Endometrium (tissue), 2 donors: ENCODE data around the gene EPB41L1.

Experiments
- FAIRE-seq: peaks from 2 replicates; lab custom pipeline; 2012; peaks lifted over from hg19 to GRCh38; lab: Jason Lieb, UNC
- donor health status: control.
- donor health status: control.

The EPB41L1 gene

DNA sequence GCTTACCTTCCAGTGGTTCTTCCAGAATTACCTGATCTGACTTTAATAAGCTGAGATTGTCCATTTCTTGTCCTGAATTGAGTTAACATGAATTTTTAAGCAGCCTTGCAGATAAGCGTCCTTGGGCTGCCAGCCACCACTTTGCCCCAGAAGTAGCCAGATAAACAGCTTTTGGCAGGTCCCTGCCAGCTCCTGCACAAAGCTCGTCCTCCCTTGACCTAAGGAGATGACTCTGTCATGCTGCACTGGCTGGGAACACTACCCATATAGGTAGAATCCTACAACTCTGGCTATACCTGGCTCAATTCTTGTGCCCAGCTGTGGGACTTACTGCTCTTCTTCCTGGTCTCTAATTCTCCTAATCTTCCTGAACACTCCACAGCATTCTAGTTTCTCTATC, 42.1 kb downstream of the EPB41L1 start:
- FAIRE-seq, result no peak

- FAIRE-seq, result no peak
These were observed 42.7 kb downstream of the EPB41L1 start for GRCh38 chr20:36197271-36197670.

DNA sequence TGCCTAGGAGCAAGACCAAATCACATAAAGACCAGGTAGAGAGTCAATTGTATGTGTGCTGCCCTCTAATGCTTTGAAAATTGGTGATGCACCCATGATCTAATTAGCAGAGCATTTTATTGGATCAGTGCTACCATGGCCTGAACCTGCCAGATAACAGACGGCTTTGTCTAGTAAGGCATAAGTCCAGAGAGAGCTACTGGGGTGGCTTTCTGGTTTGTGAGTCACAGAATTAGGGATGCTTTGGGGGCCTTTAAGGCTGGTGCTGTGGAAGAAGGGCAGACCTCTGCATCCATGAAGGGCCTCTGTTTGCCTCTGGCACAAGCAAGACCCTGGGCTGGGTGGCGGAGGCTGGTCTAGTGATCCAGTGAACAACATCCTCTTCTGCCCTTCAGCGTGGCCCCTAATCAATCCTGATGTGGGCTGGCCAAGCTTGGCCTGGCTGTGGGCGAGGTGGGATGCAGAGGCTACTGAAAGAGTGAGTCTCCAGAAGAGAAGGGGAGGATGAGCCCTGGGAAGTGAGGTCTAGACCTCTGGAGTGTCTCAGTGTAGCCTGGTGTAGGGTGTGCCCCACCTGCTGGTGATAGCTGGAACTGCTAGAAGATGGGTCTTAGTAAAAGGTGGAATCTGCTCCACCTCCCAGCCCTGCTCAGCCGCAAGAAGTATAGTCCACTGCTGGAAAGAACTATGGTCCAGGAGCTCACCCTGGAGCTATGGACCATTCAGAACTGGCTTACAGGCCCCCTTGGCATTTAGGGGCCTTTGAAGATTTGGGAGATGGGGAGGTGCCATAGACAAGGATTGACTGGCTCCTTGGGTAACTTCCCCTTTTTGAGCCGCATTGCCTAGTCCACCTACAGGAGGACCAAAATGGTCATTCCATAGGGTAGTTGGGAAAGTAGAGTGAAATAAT, 45.1 kb downstream of the EPB41L1 start:
- FAIRE-seq, result no peak

DNA sequence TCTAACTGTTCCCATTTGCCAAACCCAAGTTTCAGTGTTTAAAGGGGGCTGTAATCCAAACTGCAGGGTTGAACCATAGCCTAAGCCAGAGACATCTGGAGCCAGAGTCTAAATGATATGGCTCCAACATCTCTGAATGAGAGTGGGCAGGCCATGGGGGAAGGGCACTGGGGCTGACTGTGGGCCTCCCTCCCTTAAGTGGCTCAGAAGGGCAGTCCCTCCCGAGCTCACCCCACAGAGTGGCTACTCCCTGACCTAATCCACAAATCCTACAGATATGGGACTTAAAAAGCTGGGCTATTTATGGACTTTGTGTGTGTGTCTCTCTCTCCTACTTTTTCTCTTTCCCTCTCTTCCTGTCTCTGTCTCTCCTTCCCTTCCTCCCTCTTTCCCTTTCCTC, 45.9 kb downstream of the EPB41L1 start:
- FAIRE-seq, result no peak

- FAIRE-seq, result no peak
These were observed 46.7 kb downstream of the EPB41L1 start for GRCh38 chr20:36201198-36201597.

GRCh38 chr20:36202891-36203338, 48.4 kb downstream of the EPB41L1 start:
- FAIRE-seq, result no peak

DNA sequence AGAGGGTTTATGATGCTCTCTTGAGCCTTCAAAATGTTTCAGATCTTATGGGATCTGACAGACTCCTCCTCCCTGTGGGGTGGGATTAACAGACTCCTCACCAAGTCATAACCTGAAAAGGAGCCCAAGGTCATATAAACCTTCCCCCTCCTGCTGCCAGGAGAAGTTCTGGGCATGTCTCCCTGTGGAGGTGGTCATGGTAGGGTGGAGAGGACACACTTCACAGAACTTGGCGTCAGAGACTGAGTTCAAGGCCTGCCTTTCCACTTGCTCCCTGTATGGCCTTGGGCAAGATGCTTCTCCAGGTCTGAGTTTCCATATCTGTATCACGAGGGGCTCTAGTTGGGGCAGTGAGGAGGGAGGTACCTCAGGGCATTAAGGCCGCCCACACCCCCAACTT, 49.3 kb downstream of the EPB41L1 start:
- FAIRE-seq, result no peak

DNA sequence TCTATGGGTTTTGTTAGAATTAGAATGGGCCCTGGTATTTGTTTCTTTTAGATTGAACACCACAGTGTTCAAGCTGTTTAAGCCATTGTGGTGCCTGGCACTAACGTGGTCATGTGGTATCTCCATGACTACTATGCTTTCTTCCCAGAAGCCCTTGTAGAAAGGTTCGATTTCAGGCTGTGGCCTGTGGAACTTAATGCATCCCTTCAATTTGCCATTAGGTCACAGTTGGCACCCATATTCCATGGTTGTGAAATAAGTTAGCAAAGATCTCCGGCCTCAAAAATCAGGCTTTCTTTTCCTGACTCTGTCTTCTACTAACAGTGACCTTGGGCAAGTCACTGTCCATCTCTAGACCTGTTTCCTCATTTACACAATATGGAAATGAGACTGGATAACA, 50.5 kb downstream of the EPB41L1 start:
- no peak for FAIRE-seq

DNA sequence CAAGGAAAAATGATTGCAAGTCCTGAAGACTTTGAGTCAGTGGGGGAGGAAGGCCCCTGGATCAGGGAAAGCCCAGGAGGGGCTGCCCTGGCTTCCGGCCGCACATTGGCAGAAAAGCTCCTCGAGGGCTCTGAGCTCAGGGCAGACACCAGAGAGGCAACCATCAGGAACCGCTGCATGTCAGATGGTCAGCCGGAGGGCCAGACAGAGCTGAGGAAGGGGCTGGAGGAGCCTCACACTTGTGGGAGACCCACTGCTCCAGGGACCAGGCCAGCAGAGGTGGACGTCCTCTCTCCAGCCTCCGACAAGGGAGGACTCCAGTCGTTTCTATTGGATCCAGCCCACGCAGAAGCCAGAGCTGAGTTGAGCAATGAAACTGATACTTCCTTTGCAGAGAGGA, 51.5 kb downstream of the EPB41L1 start:
- no peak for FAIRE-seq

- no peak for FAIRE-seq
These were observed 52.1 kb downstream of the EPB41L1 start for GRCh38 chr20:36206641-36207040.

DNA sequence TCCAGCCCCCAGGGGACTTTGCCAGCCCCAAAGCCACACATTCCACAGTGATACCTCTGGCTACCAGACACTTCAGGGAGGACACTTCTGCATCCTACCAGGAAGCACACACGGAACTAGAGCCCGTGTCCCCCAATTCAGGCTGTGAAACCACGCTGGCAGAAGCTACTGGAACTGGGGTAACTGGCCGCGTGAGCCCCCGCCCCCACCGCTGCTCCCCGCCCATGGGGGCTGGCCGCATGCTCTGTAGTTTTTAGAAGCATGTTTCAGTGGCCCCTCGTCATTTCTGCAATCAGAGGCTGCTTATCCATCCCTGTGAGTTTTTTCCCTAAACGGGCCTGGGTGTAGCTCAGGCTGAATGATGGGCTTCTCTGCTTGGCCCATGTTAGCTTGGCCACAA, 53.1 kb downstream of the EPB41L1 start:
- no peak for FAIRE-seq

DNA sequence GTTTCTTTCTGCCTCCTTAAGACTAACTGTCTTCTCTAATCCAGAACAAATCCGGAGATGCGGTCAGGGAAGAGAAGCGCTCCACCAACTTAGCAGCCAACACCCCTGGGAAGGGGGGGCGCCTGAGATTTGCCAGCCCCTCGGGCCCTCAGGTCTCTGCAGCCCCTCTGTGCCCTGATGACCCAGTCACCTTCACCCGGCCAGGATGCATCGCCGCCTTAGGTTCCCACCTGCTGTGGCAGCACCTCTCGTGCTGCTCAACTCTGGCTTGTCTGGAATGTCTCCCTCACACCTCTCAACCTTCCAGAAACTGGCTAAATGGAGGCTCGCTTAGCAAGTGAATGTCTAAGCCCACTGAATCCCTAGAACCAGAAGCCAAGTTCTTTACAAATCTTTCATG, 53.7 kb downstream of the EPB41L1 start:
- FAIRE-seq, result no peak

GRCh38 chr20:36210436-36211021, 56.0 kb downstream of the EPB41L1 start:
- no peak for FAIRE-seq

DNA sequence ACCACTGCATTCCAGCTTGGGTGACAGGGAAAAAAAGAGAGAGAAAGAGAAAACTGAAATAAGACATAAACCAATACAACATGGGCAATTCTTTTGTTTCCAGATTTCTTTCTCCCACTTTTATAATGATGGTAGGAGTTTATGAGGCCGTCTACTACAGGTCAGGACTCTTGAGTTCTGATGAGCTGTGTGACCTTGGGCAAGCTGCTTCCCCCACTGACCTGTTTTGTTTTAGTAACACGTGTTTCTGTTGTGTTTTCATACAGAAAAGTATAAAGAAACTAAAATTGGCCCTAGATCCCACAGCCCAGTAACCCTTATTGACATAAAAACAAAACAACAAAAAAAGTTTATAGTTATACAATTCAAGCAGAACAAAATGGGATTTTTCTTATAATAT, 58.8 kb downstream of the EPB41L1 start:
- no peak for FAIRE-seq

DNA sequence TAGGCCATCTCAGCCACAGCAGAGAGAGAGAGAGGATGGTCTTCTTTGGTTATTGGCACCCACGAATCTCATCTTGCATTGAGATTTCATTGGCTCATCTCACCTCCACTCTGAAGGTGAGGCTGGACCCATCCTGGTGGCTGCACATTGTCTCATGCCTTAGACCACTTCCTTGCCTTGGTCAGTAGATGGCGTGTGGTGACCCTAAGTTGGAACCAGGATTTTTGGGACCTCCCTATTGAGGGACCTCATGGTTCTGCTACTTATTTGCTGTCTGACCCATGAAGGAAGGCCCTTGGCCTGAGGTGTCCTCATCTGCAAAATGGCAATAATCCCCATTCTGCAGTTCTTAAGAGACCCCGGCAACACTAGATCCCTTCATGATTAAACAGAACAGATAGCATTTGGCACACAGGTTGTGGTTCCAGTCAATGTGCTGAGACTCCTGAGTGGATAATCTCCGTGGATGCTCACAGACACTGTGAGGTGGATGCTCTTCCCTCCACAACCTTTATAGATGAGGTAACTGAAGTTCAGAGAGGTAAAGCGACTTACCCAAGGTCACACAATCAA, 60.2 kb downstream of the EPB41L1 start:
- no peak for FAIRE-seq

- no peak for FAIRE-seq
These were observed 61.2 kb downstream of the EPB41L1 start for GRCh38 chr20:36215778-36216177.

- no peak for FAIRE-seq
These were observed 61.9 kb downstream of the EPB41L1 start for GRCh38 chr20:36216314-36217025.

GRCh38 chr20:36217226-36217625, 62.7 kb downstream of the EPB41L1 start:
- FAIRE-seq, result no peak

DNA sequence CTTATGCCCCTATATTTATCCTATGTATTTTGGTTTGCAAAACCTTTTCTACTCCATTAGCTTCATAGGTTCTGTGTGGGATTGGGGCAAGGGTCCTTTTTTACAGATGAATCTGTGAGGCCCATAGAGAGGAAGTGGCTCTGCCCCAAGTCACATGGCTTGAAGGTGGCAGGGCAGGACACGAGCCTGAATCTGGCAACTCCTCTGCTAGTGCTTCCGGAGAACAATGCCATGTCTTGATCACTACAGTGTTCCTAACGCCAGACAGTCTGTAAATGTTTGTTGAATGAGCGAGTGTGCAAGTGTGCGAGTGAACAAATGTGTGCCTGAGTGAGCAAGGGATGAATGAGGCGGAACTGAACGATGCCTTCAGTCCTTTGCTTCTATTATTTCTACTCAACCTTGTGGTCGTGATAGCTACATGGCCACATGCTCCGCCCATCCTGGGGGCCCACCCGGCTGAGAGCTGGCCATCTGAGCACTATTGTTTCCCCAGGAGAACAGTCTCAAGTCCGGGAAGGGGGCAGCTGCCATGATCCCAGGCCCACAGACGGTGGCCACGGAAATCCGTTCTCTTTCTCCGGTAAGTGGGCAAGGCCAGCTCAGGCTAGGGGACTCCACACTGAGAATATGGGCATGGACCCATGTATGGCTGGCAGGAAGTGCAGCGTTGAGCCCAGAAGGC, 64.0 kb downstream of the EPB41L1 start:
- FAIRE-seq, result no peak

GRCh38 chr20:36219671-36220220, 65.2 kb downstream of the EPB41L1 start:
- no peak for FAIRE-seq

DNA sequence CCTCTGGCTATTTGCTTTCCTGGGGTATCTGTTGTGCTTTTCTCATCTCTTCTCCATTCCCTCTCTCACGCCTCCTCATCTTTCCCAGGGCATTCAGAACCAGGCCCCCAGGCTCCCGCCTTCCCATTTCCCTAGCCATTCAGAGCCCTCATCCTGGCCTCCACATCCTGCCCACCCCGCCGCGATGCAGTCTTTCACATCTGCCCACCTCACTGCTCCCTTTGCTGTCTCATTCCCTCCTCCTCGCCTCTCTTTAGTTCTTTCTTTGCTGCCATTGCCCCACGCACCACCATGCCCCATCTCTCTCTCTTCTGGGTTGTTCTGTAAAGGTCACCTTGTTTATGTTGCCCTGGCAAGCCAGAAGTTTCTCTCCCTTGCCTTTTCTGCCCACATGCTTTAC, 71.1 kb downstream of the EPB41L1 start:
- FAIRE-seq, result no peak

GRCh38 chr20:36228770-36229169, 74.2 kb downstream of the EPB41L1 start:
- FAIRE-seq, result no peak
